Ramos (cell line): ENCODE data around the gene ADNP.

ENCODE experiments used
- in situ Hi-C: fragments of 300-500 bp; cut with MboI; formaldehyde crosslinking; loops from one replicate; pipeline ENCODE4 v1.14.3; 2022; ENCODE audit warnings: low sequenced_read_pairs; ENCODE audit not compliant: unreplicated experiment

The ADNP gene

DNA sequence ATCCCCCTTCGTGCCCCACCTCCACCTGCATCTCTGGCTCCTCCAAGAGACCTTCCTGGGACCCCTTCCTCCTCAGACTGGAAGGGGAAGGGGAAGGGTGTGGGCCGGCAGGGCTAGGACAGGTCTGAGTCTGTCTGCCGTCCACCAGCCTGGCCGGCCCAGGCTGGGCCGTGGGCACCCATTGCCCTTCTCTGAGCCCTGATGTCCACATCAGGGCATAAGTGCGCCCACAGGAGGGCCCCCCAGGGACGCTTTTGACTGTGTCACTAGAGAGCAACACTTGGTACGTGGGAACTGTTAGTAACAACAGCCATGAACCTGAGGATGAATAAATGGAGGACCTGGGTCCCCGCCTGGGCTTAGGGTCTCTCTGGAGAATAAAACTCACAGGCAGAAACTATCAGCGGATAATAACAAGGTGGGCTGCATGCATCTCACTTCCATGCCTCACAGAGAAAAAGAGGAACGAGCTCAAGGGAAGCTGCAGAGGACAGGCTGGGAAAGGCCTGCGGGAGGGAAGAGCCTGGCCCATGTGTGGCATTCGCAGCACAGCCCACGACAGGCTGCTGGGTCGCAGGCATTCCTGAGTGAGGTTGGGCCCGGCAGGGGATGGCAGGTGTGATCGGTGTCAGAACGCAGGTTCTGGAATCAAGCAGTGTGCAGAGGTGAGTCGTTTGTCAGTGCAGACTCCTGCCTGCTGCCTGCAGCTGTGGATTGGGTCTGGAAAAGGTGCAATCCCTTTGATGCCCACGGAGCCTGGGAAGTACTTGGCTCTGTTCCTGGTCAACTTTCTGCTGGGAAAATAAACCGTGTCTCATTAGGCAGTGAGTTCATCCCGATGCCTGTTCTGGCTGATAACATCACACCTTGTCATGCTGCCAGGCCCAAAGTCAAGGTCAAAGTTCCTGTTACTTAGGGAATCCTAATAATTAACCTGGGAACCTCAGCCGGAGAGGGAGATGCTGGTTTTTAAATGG lies 75.5 kb downstream of the ADNP start:
- in situ Hi-C loops: no loop called here

DNA sequence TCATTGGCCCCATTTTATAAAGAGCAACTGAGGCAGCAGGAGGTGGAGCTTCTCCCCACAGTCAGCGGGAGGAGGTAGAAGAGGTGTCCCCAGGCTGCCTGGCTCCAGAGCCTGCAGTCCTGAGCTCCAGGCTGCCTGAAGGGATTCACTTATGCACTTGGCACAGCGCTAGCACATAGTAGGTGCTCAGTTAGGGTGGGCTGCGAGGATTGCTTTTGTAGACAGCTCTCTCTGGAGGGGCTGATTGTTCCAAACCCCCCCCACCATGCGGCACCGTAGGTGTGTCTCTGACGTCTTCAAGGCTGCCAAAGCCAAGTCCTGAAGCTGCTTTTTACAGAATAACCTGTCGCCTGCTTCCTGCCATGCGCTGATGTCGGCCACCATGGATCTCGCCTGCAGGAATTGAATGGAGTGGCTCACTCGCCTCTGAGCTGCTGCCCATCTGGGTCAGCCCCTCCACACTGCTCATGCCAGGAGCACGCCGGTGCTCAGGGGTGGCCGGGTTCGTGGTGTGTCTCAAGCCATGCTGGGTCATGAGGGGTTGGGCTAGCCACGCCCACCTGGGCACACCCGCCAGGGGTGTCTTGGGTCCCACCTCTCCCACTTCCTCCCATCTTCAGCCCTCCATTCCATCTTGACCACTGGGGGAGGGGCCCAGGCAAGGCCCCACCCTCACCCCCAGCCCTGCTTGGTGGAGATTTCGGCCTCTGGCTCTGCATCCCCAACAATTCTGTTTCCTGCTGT lies 76.6 kb downstream of the ADNP start:
- in situ Hi-C loops: no loop called here

DNA sequence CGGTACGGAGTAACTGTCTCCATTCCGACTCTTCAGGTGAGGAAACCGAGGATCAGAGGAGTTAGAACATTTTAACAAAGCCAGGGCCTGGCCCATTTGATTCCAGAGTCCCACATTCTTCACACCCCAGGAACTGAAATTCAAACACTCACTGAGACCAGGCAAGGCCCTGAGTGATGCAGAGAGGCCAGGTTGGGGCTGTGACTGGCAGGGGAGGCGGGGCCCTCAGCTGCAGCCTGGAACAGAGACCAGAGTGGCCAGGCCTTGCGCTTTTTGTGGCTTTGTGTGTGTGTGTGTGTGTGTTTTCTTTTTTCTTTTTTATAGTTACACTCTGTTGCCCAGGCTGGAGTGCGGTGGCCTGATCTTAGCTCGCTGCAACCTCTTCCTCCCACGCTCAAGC lies 79.2 kb downstream of the ADNP start:
- in situ Hi-C loops: no loop called here

DNA sequence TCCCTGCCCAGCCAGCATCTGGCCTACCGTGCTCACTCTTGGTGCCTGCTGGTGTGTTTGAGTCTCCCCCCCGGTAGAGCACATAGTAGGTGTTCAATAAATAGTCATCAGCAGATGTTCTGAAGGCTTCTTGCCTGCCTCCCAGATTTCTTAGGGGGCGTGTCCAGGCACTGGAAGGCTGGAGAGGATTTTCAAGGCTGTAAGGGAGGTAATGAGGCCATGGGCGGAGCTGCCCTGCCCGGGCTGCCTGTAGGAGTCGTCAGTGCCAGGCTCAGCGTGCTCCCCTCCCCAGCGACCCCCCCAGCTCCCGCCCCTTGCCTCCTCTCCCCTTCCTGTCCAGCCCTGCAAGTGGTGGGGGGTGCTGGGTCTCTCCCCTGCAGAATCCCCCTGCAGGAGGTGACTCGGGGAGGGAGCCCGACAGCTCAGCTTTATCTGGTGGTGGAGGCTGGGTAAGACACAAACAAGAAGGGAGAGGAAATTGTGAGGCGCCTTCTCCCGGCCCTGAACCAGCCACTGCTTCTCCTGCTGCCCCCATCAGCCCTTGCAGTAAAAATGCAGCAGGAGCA lies 80.4 kb downstream of the ADNP start:
- in situ Hi-C loops: no loop called here

DNA sequence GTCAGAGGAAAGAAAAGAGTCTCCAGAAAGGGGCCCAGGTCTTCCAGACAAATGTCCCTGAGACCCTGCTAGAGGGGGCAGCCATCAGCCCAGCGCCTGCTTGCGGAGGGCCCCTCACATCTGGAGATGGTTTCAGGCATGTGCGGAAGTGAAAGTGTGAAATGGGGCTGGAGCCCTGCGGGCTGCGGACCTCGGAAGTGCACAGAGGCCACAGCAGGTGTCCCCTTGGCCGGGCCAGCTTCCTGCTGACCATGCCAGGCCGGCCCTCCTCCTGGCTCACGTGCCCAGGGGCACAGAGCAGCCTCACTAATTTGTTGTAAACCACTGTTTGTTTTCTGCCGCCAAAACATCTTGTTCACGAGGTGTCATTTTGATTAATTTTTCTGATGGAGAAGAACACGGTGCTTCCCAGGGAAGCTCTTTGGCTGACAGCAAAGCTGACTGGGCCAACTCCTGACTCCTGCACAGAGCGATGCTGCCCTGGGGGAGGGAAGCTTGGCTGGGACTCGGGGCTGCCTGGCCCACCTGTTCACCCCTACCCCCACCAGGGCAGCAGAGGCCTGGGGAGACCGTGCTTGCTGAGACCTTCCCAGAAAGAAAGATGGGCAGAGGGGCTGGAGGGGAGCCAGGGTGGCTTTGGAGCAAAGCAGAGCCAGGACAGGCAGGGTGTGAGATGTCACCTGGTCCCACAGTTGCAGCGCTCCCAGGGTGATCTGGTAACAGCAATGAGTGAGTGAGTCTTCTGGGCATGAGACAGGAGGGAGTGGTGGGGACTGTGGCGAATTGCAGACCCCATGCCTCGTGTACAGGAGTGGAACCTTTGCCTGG lies 82.2 kb downstream of the ADNP start:
- in situ Hi-C loops: no loop called here

DNA sequence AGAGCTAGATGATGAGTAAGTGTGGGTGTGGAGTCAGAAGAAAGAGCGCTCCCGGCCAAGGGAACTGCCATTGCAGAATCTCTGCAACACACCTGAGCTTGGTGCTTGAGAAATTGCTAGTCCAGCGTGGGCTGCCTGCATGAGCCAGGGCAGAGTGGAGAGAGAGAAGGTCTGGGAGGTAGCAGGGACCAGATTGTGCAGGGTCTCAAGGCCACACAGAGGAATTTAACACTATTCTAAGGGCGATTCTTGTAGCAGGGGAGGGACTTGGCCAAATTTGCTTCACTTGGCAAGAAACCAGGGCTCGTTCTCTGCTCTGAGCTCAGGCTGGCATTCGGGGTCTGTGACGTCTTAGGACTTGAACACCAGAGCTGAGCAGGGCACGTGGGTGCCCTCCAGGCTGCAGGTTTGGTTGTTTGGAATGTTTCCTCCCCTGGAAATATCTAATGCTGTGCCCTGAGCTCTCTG lies 82.9 kb downstream of the ADNP start:
- in situ Hi-C loops: no loop called here

DNA sequence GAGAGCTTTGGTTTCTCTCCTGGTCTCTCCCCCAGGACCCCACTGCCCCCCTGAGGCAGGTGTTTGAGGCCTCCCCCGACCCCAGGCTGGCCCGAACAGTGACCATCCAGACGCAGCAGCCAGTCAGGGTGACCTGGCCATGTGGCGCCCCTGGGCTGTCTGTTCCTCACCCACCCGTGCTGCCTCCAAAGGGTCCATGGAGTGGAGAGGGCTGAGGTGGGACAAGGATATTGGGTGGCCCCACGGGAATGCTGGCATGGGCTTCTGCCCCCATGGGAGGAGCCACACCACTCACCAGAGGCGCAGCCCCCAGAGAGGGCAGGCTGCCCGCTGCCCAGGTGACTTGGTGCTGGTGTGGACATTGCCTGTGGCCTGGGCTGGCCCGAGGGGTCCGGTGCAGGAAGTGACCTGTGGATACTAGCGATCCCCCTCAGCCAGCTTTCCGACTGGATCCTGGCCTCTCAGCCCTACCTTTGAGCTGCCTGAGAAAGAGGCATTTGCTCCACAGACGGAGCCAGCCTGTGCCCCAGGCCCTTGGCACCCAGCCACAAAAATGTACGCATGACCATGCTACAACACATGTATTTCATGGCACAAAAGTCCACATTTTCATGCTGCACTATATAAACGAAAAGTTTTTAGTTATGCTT lies 85.5 kb downstream of the ADNP start:
- in situ Hi-C loops: no loop called here

DNA sequence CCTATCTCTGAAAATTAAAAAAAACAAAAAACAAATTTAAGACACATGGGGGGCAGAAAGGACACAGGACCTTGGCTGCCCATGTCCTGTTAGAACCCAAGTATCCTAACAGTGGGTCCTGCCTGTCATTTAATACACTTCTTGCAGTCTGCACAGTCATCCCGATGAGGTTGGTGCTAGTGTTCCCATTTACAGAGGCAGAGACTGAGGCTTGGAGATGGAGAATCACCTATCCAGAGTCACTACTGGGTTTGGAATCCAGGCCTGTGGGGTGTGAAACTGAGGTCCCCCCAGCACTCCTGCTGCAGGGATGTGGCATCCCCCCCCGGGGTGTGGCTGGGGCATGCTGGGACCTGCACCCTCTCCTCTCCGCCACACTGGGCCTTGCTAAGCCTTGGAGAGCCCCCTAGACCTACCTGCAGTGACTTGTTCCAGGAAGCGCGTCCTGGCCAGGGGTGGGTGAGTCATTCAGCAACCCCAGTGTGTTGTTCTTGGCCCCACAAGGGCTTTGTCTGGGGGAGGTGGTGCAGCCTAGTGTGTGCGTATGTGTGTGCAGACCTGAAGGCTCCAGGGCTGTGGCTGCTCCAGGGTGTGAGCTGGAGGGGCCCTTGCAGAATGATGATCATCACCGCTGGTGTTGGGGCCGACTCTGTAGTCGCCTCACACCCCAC lies 86.7 kb downstream of the ADNP start:
- in situ Hi-C loops: no loop called here

DNA sequence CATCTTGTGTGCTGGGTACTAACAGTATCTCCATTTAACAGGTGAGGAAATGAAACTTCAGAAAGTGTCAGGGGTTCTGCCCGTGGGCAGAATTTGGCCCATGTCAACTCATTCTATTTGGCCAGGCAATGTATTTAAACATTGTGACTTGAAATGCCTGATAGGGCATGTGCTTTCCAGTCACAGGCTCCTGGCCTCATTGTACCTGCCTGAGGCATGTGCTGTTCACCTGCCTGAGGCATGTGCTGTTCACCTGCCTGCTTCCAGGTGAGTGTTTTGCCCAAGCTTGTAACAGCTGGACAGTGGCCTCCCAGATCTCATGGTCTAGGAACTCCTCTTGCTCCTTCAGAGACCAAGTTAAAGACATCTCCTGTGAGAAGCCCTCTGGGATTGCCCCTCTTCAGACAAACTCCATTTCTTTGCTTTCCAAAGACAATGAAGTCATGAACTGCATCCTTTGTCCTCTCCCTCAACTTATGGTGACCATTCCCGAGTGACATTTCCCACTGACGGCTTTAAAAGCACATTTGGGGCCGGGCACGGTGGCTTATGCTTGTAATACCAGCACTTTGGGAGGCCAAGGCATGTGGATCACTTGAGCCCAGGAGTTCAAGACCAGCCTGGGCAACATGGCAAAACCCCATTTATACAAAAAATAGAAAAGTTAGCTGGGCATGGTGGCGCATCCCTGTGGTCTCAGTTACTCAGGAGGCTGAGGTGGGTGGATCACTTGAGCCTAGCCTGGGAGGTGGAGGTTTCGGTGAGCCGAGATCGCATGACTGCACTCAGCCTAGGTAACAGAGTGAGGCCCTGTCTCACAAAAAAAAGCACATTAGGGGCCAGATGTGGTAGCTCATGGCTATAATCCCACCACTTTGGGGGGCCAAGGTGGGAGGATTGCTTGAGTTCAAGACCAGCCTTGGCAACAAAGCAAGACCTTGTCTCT lies 87.6 kb downstream of the ADNP start:
- in situ Hi-C loops: no loop called here

DNA sequence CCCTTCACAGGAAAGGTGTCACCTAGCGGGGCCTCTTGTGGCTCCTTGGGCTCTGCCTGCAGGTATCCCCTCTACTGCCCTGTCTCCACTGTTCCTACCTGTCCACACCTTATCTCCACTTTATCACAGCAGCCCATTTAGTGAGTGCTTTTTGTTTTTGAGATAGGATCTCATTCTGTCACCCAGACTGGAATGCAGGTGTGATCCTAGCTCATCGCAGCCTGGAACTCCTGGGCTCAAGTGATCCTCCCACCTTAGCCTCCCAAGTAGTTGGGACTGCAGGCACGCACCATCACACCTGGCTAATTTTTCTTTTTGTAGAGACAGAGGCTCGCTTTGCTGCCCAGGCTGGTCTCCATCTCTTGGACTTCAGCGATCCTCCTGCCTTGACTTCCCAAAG lies 88.4 kb downstream of the ADNP start:
- in situ Hi-C loops: no loop called here
